GM12878 (cell line): ENCODE measurements around the gene JAKMIP1. TPM values are rescaled to one million over a fixed set of nuclear protein-coding genes. Genes with fewer than 3 reads are reported as not detected.

Source experiments
- ATAC-seq: fragments of 200-7000 bp; cut with Tn5 transposase; 3 replicates; pipeline ENCODE4 v1.9.1; 2020; ENCODE audit warnings: mild to moderate bottlenecking, moderate library complexity
- BruUV-seq: library from RNA; stranded (reverse); fragments of 400-500 nt; replicated peaks from 2 replicates; lab custom pipeline; 2021; lab: Mats Ljungman, UMichigan
- CTCF ChIA-PET: fragments of 300-600 bp; sonication (Branson Sonifier 250); formaldehyde crosslinking; extraction: SDS; loops from one replicate; lab custom pipeline; 2021; ENCODE audit warnings: inconsistent platforms; lab: Yijun Ruan, JAX
- POLR2A ChIA-PET: fragments of 350-600 bp; formaldehyde crosslinking; extraction: SDS; loops from one replicate; lab custom pipeline; 2021; ENCODE audit warnings: inconsistent platforms; lab: Charles Lee
- RAD21 ChIA-PET: fragments of 300-600 bp; sonication (Branson Sonifier 250); formaldehyde crosslinking; loops from one replicate; lab custom pipeline; 2023; ENCODE audit warnings: antibody characterized with exemption; ENCODE audit not compliant: unreplicated experiment; lab: Charles Lee
- SMC1A ChIA-PET: fragments of 300-600 bp; sonication (Branson Sonifier 250); formaldehyde crosslinking; loops from one replicate; lab custom pipeline; 2023; ENCODE audit not compliant: unreplicated experiment, uncharacterized antibody; lab: Charles Lee
- DNase-seq: peaks from one replicate; pipeline ENCODE4 v3.0.0-alpha.2; 2011; ENCODE audit warnings: low read depth, low spot score
- FAIRE-seq: peaks from 3 replicates; lab custom pipeline; 2011; peaks lifted over from hg19 to GRCh38; lab: Jason Lieb, UNC
- H2AFZ ChIP-seq: 2 replicates; pipeline ENCODE4 v1.6.0; 2011; ENCODE audit warnings: low read depth, low read length, control low read depth; ENCODE audit not compliant: control insufficient read depth
- H3K27ac ChIP-seq: 2 replicates; pipeline ENCODE4 v1.5.1; 2011; ENCODE audit warnings: control low read depth; ENCODE audit not compliant: control insufficient read depth, insufficient read depth
- H3K27me3 ChIP-seq, 2 experiments: replicated peaks in 1 of 2; 2 replicates each; pipeline versions ENCODE4 v1.6.0 to v1.6.1; 2011; ENCODE audit warnings: low read length in 1 of 2; ENCODE audit not compliant: control insufficient read depth in 2 of 2, insufficient read depth in 2 of 2
- H3K36me3 ChIP-seq, 2 experiments: 2 replicates each; pipeline ENCODE4 v1.5.1; 2011; ENCODE audit warnings: low read length in 1 of 2; ENCODE audit not compliant: control insufficient read depth in 2 of 2, insufficient read depth in 2 of 2
- H3K4me1 ChIP-seq: 2 replicates; pipeline ENCODE4 v1.6.1; 2011; ENCODE audit warnings: mild to moderate bottlenecking, low read length, moderate library complexity, mixed read lengths; ENCODE audit not compliant: control insufficient read depth, insufficient read depth
- H3K4me2 ChIP-seq: 2 replicates; pipeline ENCODE4 v1.6.0; 2011; ENCODE audit warnings: control low read depth; ENCODE audit not compliant: control insufficient read depth, insufficient read depth
- H3K4me3 ChIP-seq: fragments of 200-600 bp; sonication (generic); 2 replicates; pipeline ENCODE4 v1.5.1; 2016
- H3K79me2 ChIP-seq: 2 replicates; pipeline ENCODE4 v1.6.0; 2011; ENCODE audit warnings: low read length; ENCODE audit not compliant: control insufficient read depth, insufficient read depth
- H3K9ac ChIP-seq: 2 replicates; pipeline ENCODE4 v1.8.0; 2011; ENCODE audit warnings: low read length, control low read depth, mixed read lengths; ENCODE audit not compliant: control insufficient read depth, insufficient read depth
- H3K9me3 ChIP-seq: replicated peaks from 3 replicates; pipeline ENCODE4 v1.5.1; 2011; ENCODE audit warnings: mild to moderate bottlenecking, low read length; ENCODE audit not compliant: control insufficient read depth, insufficient read depth
- H4K20me1 ChIP-seq: 2 replicates; pipeline ENCODE4 v1.6.0; 2011; ENCODE audit not compliant: control insufficient read depth, insufficient read depth
- DPF2 ChIP-seq: fragments of 450-650 bp; IDR thresholded peaks from 2 replicates; pipeline ENCODE4 v1.6.1; 2017; ENCODE audit warnings: mild to moderate bottlenecking
- IRF4 ChIP-seq: IDR thresholded peaks from 2 replicates; pipeline ENCODE4 v1.6.1; 2011; ENCODE audit warnings: low read depth, low read length
- JUND ChIP-seq: IDR thresholded peaks from 2 replicates; pipeline ENCODE4 v1.6.1; 2012; ENCODE audit warnings: low read depth, mild to moderate bottlenecking, low read length, improper control_type of control experiment, moderate library complexity
- LARP7 ChIP-seq: fragments of 450-650 bp; IDR thresholded peaks from 2 replicates; pipeline ENCODE4 v1.6.1; 2017; ENCODE audit warnings: mild to moderate bottlenecking
- MXI1 ChIP-seq: fragments of 150-350 bp; IDR thresholded peaks from 2 replicates; pipeline ENCODE4 v1.6.1; 2011; ENCODE audit warnings: low read depth, mild to moderate bottlenecking, inconsistent platforms, low read length, improper control_type of control experiment
- NFIC ChIP-seq: IDR thresholded peaks from 2 replicates; pipeline ENCODE4 v1.6.1; 2012; ENCODE audit warnings: low read depth, mild to moderate bottlenecking, inconsistent platforms, low read length, moderate library complexity
- NR2C1 ChIP-seq: fragments of 450-650 bp; IDR thresholded peaks from 2 replicates; pipeline ENCODE4 v1.6.1; 2017; ENCODE audit warnings: antibody characterized with exemption, mild to moderate bottlenecking, moderate library complexity
- POLR2AphosphoS5 ChIP-seq: IDR thresholded peaks from 2 replicates; pipeline ENCODE4 v1.6.1; 2011; ENCODE audit warnings: mild to moderate bottlenecking, low read length, inconsistent platforms
- RELA ChIP-seq: fragments of 450-650 bp; IDR thresholded peaks from 2 replicates; pipeline ENCODE4 v1.8.0; 2014; ENCODE audit warnings: borderline replicate concordance; ENCODE audit not compliant: partially characterized antibody
- ZNF24 ChIP-seq: fragments of 450-650 bp; IDR thresholded peaks from 2 replicates; pipeline ENCODE4 v1.6.1; 2017; ENCODE audit warnings: antibody characterized with exemption, mild to moderate bottlenecking
- WGBS: methylation state at CpG from one replicate; pipeline ENCODE4 v1.1.6; 2016; ENCODE audit warnings: low lambda C conversion rate; ENCODE audit not compliant: insufficient replicate concordance, insufficient coverage; ENCODE audit errors: missing lambda C conversion rate; 5-methylcytosine and 5-hydroxymethylcytosine counted together
- in situ Hi-C: fragments of 300-500 bp; cut with MboI; formaldehyde crosslinking; loops from 9 replicates; pipeline ENCODE4 v1.14.3; 2018; ENCODE audit warnings: mixed read lengths
- intact Hi-C: fragments of 100-400 bp; cut with micrococcal nuclease; formaldehyde crosslinking; loops from one replicate; pipeline ENCODE4 v1.14.2; 2022; ENCODE audit not compliant: unreplicated experiment
- polyA plus RNA-seq, 11 experiments: library from polyadenylated mRNA; depleted of rRNA in 4 of 11; unstranded in 6 of 11; stranded (reverse) in 5 of 11; fragments of >200 nt; fragmentation: Nextera tagmentation in 4 of 11; fragmentation: Illumina TruSeq in 1 of 11; extraction: Ambion mirVana in 4 of 11; extraction: Trizol in 1 of 11; gene quantifications; 1 replicate in 1 of 11; 2 replicates in 10 of 11; pipeline versions ENCODE4 v1.2.1 to v1.2.3, GENCODE V29; 2011 to 2016; ENCODE audit warnings: inconsistent platforms in 2 of 11, missing spikeins in 2 of 11, low read depth in 1 of 11
- total RNA-seq, 4 experiments: library from RNA; depleted of rRNA in 3 of 4; stranded (reverse); fragments of >200 nt in 3 of 4; fragmentation: Illumina TruSeq in 1 of 4; extraction: Trizol in 1 of 4; gene quantifications; 2 replicates each; pipeline versions ENCODE4 v1.2.1 to v1.2.3, GENCODE V29; 2013 to 2021
- TF ChIP-seq, protein P1 (sequence below): fragments of 450-650 bp; IDR thresholded peaks from 2 replicates; pipeline ENCODE4 v1.6.1; 2017; ENCODE audit warnings: mild to moderate bottlenecking, low read depth, inconsistent platforms; ENCODE audit not compliant: poor library complexity, severe bottlenecking
- TF ChIP-seq, protein P2 (sequence below): IDR thresholded peaks from 2 replicates; pipeline ENCODE4 v1.6.1; 2011; ENCODE audit warnings: low read depth, mild to moderate bottlenecking, low read length, moderate library complexity, borderline replicate concordance; ENCODE audit errors: extremely low read depth
- TF ChIP-seq, protein P3 (sequence below): fragments of 150-350 bp; IDR thresholded peaks from 2 replicates; pipeline ENCODE4 v1.6.1; 2016; ENCODE audit warnings: low read depth, low read length

Gene JAKMIP1
- total and polyA plus RNA-seq, 10 of the 15 experiments (the other 5 are each of a cell fraction or from before 2014, with no cell fraction given): 0.52 to 16.7 (median 12.3) TPM

DNA sequence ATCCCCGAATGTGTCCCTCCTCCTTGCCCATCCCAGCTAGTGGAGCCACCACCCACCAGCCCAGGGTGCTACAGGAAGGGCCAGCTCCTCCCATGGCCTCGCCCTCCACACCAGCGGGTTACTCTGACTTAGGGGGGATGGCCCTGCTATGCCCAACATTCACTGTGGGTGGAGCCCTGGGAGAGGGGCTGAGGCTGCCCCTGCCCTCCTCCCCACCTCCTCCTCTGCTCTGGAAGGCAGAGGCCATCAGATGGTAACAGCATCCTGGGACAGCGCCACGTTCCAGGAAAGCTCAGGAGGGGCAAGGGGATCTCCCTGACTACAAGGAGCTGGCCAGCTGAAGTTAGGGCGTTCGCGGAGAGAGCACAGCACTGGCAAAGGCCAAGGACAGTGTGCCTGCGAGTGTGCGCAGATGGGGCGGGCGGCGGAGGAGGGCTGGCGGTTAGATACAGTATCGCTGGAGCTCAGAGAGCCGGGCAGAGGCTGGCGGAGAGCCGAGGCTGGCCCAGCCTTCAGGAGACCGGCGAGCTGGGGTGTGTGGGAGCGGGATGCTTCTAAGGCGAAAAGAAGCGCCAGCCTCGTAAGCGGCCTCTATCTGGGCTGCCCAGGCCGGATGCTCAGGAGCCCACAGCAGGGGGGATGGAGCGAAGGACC is 1.5 kb downstream of the JAKMIP1 start:
- Histone ChIP-seq H3K27ac (peak overlapping the region; percentile 67), H4K20me1 (no peaks in the 10 kb centered on the region), H3K79me2 (peaks cover 16% of the 10 kb centered on the region), H3K9me3 (peaks cover 3% of the 10 kb centered on the region; the same call in 2 of the 3 replicates), H3K4me2 (peak overlapping the region; percentile 99), H2AFZ (peak overlapping the region; percentile 68), H3K27me3 (no peaks in the 10 kb centered on the region), H3K36me3 (no peaks in the 10 kb centered on the region; a peak in 1 of 4 replicates), H3K4me1 (peaks cover 30% of the 10 kb centered on the region), H3K9ac (peak overlapping the region; percentile 74), H3K4me3 (peak overlapping the region; percentile 81)
- SMC1A ChIA-PET: interaction anchor here (0.7 to 10.3 kb wide), 9 partner anchors 17 to 201 kb away, joined by 3 to 161 read pairs (median 6); no protein-coding TSS in a partner anchor
- in situ Hi-C loops (loop anchor here (10.0 kb wide), 1 partner anchor 1576 kb away; no protein-coding TSS in a partner anchor), intact Hi-C loops (loop anchor here (1.0 kb wide), 1 partner anchor 18 kb away; no protein-coding TSS in a partner anchor)
- ATAC-seq (peak; percentile 69), FAIRE-seq (no peak), DNase-seq (no peak)
- RAD21 ChIA-PET: interaction anchor here (0.6 to 8.0 kb wide), 13 partner anchors 9 to 80 kb away, joined by 3 to 120 read pairs (median 4); no protein-coding TSS in a partner anchor
- BruUV-seq: no TSS peak
- CTCF ChIA-PET: interaction anchor here (0.8 to 4.1 kb wide), 13 partner anchors 9 to 128 kb away, joined by 3 to 34 read pairs (median 5); no protein-coding TSS in a partner anchor
- 21% methylated on average over 27 of the region's 27 CpGs for WGBS
- POLR2A ChIA-PET: interaction anchor here (0.9 to 5.2 kb wide), 4 partner anchors 13 to 71 kb away, joined by 3 to 84 read pairs (median 29); partner anchors contain the start of gene WFS1
- TF ChIP-seq MXI1 (no peak; the same call in 1 of the 2 replicates), NFIC (no peak), LARP7 (no peak), JUND (no peak), POLR2AphosphoS5 (no peak), ZNF24 (no peak), NR2C1 (no peak), IRF4 (no peak), RELA (no peak), DPF2 (no peak)
- TF ChIP-seq, protein P1, sequence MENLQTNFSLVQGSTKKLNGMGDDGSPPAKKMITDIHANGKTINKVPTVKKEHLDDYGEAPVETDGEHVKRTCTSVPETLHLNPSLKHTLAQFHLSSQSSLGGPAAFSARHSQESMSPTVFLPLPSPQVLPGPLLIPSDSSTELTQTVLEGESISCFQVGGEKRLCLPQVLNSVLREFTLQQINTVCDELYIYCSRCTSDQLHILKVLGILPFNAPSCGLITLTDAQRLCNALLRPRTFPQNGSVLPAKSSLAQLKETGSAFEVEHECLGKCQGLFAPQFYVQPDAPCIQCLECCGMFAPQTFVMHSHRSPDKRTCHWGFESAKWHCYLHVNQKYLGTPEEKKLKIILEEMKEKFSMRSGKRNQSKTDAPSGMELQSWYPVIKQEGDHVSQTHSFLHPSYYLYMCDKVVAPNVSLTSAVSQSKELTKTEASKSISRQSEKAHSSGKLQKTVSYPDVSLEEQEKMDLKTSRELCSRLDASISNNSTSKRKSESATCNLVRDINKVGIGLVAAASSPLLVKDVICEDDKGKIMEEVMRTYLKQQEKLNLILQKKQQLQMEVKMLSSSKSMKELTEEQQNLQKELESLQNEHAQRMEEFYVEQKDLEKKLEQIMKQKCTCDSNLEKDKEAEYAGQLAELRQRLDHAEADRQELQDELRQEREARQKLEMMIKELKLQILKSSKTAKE: no peak
- TF ChIP-seq, protein P2, sequence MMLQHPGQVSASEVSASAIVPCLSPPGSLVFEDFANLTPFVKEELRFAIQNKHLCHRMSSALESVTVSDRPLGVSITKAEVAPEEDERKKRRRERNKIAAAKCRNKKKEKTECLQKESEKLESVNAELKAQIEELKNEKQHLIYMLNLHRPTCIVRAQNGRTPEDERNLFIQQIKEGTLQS: no peak
- TF ChIP-seq, protein P3, sequence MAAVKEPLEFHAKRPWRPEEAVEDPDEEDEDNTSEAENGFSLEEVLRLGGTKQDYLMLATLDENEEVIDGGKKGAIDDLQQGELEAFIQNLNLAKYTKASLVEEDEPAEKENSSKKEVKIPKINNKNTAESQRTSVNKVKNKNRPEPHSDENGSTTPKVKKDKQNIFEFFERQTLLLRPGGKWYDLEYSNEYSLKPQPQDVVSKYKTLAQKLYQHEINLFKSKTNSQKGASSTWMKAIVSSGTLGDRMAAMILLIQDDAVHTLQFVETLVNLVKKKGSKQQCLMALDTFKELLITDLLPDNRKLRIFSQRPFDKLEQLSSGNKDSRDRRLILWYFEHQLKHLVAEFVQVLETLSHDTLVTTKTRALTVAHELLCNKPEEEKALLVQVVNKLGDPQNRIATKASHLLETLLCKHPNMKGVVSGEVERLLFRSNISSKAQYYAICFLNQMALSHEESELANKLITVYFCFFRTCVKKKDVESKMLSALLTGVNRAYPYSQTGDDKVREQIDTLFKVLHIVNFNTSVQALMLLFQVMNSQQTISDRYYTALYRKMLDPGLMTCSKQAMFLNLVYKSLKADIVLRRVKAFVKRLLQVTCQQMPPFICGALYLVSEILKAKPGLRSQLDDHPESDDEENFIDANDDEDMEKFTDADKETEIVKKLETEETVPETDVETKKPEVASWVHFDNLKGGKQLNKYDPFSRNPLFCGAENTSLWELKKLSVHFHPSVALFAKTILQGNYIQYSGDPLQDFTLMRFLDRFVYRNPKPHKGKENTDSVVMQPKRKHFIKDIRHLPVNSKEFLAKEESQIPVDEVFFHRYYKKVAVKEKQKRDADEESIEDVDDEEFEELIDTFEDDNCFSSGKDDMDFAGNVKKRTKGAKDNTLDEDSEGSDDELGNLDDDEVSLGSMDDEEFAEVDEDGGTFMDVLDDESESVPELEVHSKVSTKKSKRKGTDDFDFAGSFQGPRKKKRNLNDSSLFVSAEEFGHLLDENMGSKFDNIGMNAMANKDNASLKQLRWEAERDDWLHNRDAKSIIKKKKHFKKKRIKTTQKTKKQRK: no peak
